ENCODE measurements around the gene DNAJC1.

Gene DNAJC1

DNA sequence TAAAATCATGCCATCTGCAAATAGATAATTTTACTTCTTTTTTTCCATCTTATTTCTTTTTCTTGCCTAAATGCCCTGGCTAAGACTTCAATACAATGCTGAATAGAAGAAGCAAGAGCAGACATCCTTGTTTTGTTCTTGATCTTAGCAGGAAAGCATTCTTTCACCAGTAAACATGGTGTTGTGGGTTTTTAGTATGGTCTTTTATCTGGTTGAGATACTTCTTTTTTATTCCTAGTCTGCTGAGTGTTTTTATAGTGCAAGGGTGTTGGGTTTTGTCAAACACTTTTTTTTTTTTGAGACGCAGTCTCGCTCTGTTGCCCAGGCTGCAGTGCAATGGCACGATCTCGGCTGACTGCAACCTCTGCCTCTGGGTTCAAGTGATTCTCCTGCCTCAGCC is 232.3 kb downstream of the DNAJC1 start:
- no peak for DNase-seq (ENCODE audit: low read depth in 1 of 2, low spot score in 1 of 2)

DNA sequence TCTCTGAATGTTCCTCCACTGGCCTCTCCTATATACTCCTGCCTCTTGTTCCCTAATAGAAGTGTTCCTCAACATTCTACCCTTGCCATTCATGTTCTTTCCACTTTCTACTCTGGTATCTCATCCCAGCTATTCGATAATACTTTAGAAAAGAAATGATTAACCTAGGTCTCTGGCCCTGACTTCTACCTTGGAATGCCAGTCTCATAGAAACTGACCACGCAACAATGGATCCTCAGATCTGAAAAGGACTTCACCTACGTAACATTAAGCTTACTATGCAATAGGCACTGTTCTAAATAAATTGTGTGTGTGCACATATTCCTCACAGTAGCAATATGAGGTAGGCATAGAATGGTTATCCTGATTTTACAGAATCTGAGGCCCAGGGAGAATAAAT is 234.5 kb downstream of the DNAJC1 start:
- no peak for DNase-seq (ENCODE audit: low read depth in 1 of 2, low spot score in 1 of 2)

GRCh38 chr10:21764466-21765189 is 238.9 kb downstream of the DNAJC1 start:
- no peak for DNase-seq (ENCODE audit: low read depth in 1 of 2, low spot score in 1 of 2)

DNA sequence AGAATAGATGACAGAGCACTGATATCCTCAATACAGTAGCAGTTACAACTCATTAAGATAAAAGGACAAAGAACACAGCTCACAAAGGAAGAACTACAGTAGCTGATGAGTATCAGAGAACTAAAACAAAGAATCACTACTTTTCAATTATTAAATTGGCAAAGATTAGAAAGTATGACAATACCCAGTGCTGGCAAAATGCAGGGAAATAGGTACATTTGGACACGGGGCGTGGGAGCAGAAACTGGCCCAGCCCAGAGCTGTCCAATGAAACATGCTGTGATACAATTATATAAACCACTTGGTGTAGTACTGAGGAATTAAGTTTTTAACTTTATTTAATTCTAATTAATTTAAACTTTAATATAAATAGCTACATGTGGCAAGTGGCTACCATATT is 243.2 kb downstream of the DNAJC1 start:
- DNase-seq (ENCODE audit: low read depth in 1 of 2, low spot score in 1 of 2) = no peak

DNA sequence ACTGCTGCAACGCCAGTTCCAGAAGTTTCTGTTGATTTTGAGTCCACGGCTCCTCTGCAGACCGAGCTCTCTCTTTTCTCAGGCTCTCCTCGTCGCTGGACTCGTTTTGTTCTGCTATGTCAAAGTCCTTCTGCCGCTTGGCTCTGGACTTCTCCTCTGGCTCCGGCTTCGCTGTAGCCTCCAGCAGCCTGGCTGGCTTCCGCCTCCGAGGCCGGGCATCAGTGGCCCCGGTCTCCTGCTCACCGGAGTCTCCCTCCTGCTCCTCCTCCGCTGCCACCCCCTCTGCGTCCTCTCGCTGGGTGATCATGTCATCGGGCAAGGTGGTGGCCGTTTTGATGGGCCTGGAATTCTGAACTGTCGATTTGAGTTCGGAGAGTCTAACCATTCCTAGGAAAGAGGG is 244.3 kb downstream of the DNAJC1 start:
- DNase-seq (ENCODE audit: low read depth in 1 of 2, low spot score in 1 of 2) = no peak

DNA sequence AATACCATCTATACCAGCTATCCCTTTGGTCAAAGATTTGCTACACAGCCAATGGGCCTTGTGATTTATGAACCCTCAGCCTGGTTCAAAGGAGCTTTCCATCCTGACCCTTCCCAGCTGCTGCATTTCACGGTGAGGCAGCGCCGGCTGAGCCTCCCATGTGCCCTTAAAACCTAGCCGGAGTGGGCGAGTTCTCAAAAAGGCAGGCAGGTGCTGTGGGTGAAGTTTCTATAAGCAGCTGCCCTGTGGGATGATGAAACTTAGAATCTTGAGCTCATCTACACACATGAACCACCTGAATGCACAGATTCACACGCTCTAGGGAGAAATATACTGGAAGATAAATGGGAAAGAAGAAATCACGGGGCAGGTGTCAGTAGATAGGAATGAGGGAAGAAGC is 244.8 kb downstream of the DNAJC1 start:
- no peak for DNase-seq (ENCODE audit: low read depth in 1 of 2, low spot score in 1 of 2)

- no peak for DNase-seq (ENCODE audit: low read depth in 1 of 2, low spot score in 1 of 2)
Observed at GRCh38 chr10:21758239-21758638, 245.3 kb downstream of the DNAJC1 start.

DNA sequence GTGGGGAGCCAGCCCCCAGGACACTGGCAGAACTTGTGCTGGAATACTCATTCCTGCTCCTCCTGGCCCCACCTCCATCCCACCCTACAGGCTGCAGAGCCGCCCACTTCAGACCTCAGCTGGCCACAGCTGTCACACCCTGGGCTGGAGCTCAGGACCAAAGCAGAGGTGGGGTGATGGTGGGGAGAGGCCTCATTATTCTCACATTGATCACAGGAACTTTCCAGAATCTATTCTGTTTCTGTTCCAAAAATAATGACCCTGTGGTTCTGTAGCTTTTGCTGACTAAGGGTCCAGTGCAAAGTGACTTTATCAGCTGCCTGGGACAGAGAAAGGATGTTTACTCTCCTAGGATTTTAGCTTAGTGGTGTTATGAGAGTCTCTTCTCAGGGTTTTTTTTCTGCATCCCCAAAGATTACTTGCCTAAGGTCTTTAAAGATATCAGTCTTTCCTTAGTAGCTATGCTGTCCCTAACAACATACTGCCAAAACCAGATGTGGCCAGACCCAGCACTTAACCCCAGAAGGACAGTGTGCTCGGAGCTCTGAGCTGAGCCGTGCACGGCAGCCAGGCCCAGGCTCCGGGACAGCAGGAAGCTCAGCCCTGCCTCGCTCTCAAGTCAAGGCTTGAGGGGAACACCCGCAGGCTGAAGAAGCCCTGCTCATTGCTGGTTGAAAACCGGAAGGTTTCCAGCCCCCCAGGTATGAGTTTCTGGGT is 246.2 kb downstream of the DNAJC1 start:
- DNase-seq (ENCODE audit: low read depth in 1 of 2, low spot score in 1 of 2) = no peak

DNA sequence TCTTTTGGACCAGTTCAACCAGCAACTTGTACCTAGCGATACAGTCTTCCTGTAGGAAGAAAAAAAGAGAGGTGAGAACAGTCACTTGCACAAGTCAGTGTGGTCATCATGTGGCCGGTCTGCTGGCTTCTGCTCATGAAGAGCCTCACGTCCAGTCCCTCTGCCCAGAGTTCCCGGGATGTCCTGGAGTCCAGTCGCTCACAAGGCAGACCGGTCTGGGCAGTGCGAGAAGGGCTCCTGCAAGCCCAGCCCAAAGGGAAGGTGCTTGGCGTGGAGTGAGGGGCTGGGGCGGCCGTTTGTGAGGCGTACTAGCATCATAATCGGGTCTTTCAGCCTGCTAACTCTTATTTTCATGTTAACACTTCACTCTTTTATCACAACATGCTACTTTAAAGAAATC is 246.8 kb downstream of the DNAJC1 start:
- no peak for DNase-seq (ENCODE audit: low read depth in 1 of 2, low spot score in 1 of 2)

- no peak for DNase-seq (ENCODE audit: low read depth in 1 of 2, low spot score in 1 of 2)
Observed at GRCh38 chr10:21754410-21755011, 249.0 kb downstream of the DNAJC1 start.

DNA sequence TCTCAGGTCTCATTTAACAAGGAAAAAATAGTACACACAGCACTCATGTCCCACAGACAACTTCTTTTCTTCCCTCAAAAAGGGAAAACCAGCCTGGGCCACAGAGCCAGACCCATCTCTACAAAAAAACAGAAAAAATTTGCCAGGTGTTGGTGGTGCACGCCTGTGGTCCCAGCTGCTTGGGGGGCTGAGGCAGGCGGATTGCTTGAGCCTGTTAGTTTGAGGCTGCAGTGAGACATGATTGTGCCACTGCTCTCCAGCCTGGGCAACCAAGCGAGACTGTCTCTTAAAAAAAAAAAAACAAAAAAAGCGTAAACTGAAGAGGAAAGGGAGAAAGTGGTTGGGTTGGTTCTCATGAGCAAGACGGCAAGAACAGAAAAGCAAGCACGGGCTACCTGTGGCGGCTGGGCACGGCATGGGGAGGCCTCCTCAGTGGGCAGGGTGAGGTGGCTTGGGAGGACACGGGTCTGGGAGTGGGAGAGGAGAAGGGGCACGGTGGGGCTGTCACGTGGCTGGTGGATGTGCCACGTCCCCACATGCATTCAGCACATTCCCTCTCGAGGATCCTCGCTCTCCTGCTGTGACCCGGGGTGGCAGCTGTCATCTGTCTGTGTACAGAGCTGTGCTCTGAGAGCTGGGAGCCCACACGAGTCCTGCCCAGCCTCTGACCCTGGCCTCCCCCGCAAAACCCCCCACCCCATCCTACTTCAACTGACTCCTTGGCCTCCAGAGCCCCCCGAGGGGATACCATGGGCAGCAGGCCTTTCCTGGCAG is 249.8 kb downstream of the DNAJC1 start:
- DNase-seq (ENCODE audit: low read depth in 1 of 2, low spot score in 1 of 2) = no peak

- DNase-seq (ENCODE audit: low read depth in 1 of 2, low spot score in 1 of 2) = no peak
Observed at GRCh38 chr10:21751341-21752310, 251.9 kb downstream of the DNAJC1 start.

- DNase-seq (ENCODE audit: low read depth in 1 of 2, low spot score in 1 of 2) = no peak
Observed at GRCh38 chr10:21750424-21750823, 253.1 kb downstream of the DNAJC1 start.

- no peak for DNase-seq (ENCODE audit: low read depth in 1 of 2, low spot score in 1 of 2)
Observed at GRCh38 chr10:21749788-21750187, 253.7 kb downstream of the DNAJC1 start.

- DNase-seq (ENCODE audit: low read depth in 1 of 2, low spot score in 1 of 2) = no peak
Observed at GRCh38 chr10:21747809-21748208, 255.7 kb downstream of the DNAJC1 start.

GRCh38 chr10:21746118-21746517 is 257.4 kb downstream of the DNAJC1 start:
- no peak for DNase-seq (ENCODE audit: low read depth in 1 of 2, low spot score in 1 of 2)

- no peak for DNase-seq (ENCODE audit: low read depth in 1 of 2, low spot score in 1 of 2)
Observed at GRCh38 chr10:21744223-21744622, 259.3 kb downstream of the DNAJC1 start.

DNA sequence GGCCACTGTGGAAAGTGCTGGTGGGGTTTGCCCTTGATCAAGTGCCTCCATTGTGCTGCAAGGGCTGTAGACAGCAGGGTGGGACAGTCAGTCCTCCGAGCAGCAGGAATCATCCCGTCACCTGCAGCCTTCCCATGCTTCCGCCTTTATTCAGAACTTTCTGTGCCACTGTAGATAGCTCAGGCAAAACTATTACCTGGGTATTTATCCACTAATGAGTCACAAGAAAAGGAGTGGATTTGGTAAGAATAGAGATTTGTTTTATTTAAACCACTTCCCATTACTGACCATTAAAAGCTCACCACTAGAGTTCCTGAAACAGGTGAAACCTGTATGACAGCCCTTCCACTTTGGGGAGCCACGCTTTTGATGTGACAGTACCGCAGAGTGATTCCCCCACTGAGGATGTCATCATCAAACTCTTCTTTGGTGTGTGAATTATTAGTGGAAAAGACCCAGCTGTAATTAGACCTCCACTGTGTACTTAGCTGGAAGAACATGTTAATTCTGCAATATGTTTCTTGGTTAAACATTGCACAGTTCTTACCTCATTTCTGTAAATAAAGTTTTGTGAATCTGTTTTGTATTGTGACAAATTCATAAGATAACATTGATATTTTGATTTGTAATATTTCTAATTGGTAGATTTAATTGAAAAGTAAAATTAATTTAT is 260.7 kb downstream of the DNAJC1 start:
- DNase-seq (ENCODE audit: low read depth in 1 of 2, low spot score in 1 of 2) = no peak

DNA sequence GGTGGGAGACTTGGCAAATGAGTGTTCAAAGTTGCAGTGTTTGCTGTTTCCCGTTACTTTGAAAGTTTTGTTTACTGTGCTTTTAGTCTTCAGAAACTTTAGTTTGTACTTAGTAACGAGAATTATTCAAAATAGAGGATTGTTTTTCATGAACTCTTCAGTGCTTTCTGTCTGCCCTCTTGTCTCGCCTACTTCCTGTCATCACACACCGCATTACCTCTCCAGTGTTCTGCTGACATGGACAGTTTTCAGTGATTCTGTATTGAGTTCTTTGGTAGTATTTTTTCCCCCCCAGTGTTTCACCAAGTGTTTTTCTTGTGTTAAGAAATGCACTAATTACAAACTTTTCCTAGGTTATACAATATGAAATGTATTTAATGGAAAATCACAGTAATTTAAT is 262.5 kb downstream of the DNAJC1 start:
- no peak for DNase-seq (ENCODE audit: low read depth in 1 of 2, low spot score in 1 of 2)

GRCh38 chr10:21737106-21737505 is 266.4 kb downstream of the DNAJC1 start:
- DNase-seq (ENCODE audit: low read depth in 1 of 2, low spot score in 1 of 2) = no peak
